Activated B cell treated with CpG ODN at 0.5 μM for 24 hours (primary cell): ENCODE data around the gene ECT2L. TPM values are rescaled to one million over a fixed set of nuclear protein-coding genes. Genes with fewer than 3 reads are reported as not detected.

Experiments
- ATAC-seq: fragments of 200-7000 bp; cut with Tn5 transposase; one replicate; pipeline ENCODE4 v1.10.0; 2021; ENCODE audit warnings: low read depth, mild to moderate bottlenecking, moderate library complexity
- CTCF ChIA-PET: fragments of 350-600 bp; sonication (Branson Sonifier 250); formaldehyde crosslinking; loops from one replicate; lab custom pipeline; 2021; ENCODE audit warnings: antibody characterized with exemption; lab: Charles Lee
- POLR2A ChIA-PET: fragments of 350-600 bp; sonication (Branson Sonifier 250); formaldehyde crosslinking; loops from one replicate; lab custom pipeline; 2021; ENCODE audit warnings: antibody characterized with exemption; lab: Charles Lee
- DNase-seq: peaks from one replicate; pipeline ENCODE4 v3.0.0; 2022
- H3K27ac Mint-ChIP-seq: one replicate; pipeline ENCODE4 v1.8.0; 2020; ENCODE audit warnings: mixed read lengths
- H3K27me3 Mint-ChIP-seq: one replicate; pipeline ENCODE4 v1.8.0; 2021; ENCODE audit warnings: mixed read lengths
- H3K36me3 Mint-ChIP-seq: one replicate; pipeline ENCODE4 v1.8.0; 2021; ENCODE audit warnings: low read depth, mixed read lengths
- H3K4me1 Mint-ChIP-seq: one replicate; pipeline ENCODE4 v1.8.0; 2021; ENCODE audit warnings: mixed read lengths
- H3K4me3 Mint-ChIP-seq: one replicate; pipeline ENCODE4 v1.8.0; 2020; ENCODE audit warnings: mild to moderate bottlenecking, mixed read lengths
- H3K9me3 Mint-ChIP-seq: one replicate; pipeline ENCODE4 v1.8.0; 2020; ENCODE audit warnings: mixed read lengths
- CTCF ChIP-seq: fragments of 200-600 bp; IDR thresholded peaks from one replicate; pipeline ENCODE4 v1.8.0; 2022; ENCODE audit warnings: antibody characterized with exemption, mild to moderate bottlenecking
- intact Hi-C: fragments of 100-400 bp; cut with micrococcal nuclease; formaldehyde crosslinking; loops from one replicate; pipeline ENCODE4 v1.15.1; 2024
- total RNA-seq: library from RNA; stranded (reverse); gene quantifications from 2 replicates; pipeline ENCODE4 v1.2.3, GENCODE V29; 2022

ECT2L gene
- total RNA-seq, 1 donor from 2014 or later = not detected

GRCh38 chr6:138864343-138864890 lies 68.5 kb downstream of the ECT2L start:
- no peak overlapping the region for H3K27ac Mint-ChIP-seq
- H3K4me3 Mint-ChIP-seq = no peak overlapping the region
- no peaks in the 10 kb centered on the region for H3K36me3 Mint-ChIP-seq
- intact Hi-C loops = no loop called here
- TF ChIP-seq CTCF = no peak
- ChIA-PET CTCF (no interaction called here), POLR2A (interaction anchor here (0.6 kb wide), 1 partner anchor 12 kb away, joined by 4 read pairs; no protein-coding TSS in a partner anchor)
- ATAC-seq (no peak), DNase-seq (no peak)
- H3K27me3 Mint-ChIP-seq = peaks cover 5% of the 10 kb centered on the region
- H3K9me3 Mint-ChIP-seq = no peaks in the 10 kb centered on the region
- peaks cover 4% of the 10 kb centered on the region for H3K4me1 Mint-ChIP-seq

GRCh38 chr6:138865480-138866109 lies 69.7 kb downstream of the ECT2L start:
- no peak overlapping the region for H3K4me3 Mint-ChIP-seq
- no peak for TF ChIP-seq CTCF
- ATAC-seq (no peak), DNase-seq (no peak)
- intact Hi-C loops = no loop called here
- POLR2A ChIA-PET = no interaction called here
- no peak overlapping the region for H3K27ac Mint-ChIP-seq
- CTCF ChIA-PET = interaction anchor here (0.5 kb wide), 1 partner anchor 124 kb away, joined by 3 read pairs; no protein-coding TSS in a partner anchor
- no peaks in the 10 kb centered on the region for H3K9me3 Mint-ChIP-seq
- no peaks in the 10 kb centered on the region for H3K36me3 Mint-ChIP-seq
- peaks cover 13% of the 10 kb centered on the region for H3K4me1 Mint-ChIP-seq
- peaks cover 5% of the 10 kb centered on the region for H3K27me3 Mint-ChIP-seq

- ChIA-PET CTCF (no interaction called here), POLR2A (no interaction called here)
- H3K4me3 Mint-ChIP-seq = no peak overlapping the region
- no peak for TF ChIP-seq CTCF
- ATAC-seq (no peak), DNase-seq (no peak)
- intact Hi-C loops = no loop called here
- H3K4me1 Mint-ChIP-seq = peaks cover 17% of the 10 kb centered on the region
- H3K36me3 Mint-ChIP-seq = no peaks in the 10 kb centered on the region
- H3K9me3 Mint-ChIP-seq = no peaks in the 10 kb centered on the region
- peak overlapping the region; percentile 38 for H3K27ac Mint-ChIP-seq
- no peaks in the 10 kb centered on the region for H3K27me3 Mint-ChIP-seq
Measured at GRCh38 chr6:138868181-138868580, 72.3 kb downstream of the ECT2L start.

- no peak for TF ChIP-seq CTCF
- H3K9me3 Mint-ChIP-seq = no peaks in the 10 kb centered on the region
- CTCF ChIA-PET = no interaction called here
- DNase-seq (no peak), ATAC-seq (no peak)
- no peaks in the 10 kb centered on the region for H3K27me3 Mint-ChIP-seq
- intact Hi-C loops = no loop called here
- H3K36me3 Mint-ChIP-seq = no peaks in the 10 kb centered on the region
- peaks cover 17% of the 10 kb centered on the region for H3K4me1 Mint-ChIP-seq
- no peak overlapping the region for H3K27ac Mint-ChIP-seq
- H3K4me3 Mint-ChIP-seq = no peak overlapping the region
- POLR2A ChIA-PET = no interaction called here
Measured at GRCh38 chr6:138869398-138869797, 73.5 kb downstream of the ECT2L start.

GRCh38 chr6:138873191-138873590 lies 77.3 kb downstream of the ECT2L start:
- Mint-ChIP-seq H3K9me3 (no peaks in the 10 kb centered on the region), H3K36me3 (no peaks in the 10 kb centered on the region), H3K27me3 (no peaks in the 10 kb centered on the region), H3K4me1 (peaks cover 13% of the 10 kb centered on the region), H3K4me3 (no peak overlapping the region), H3K27ac (no peak overlapping the region)
- CTCF ChIA-PET = no interaction called here
- no peak for TF ChIP-seq CTCF
- intact Hi-C loops = no loop called here
- DNase-seq (no peak), ATAC-seq (no peak)
- POLR2A ChIA-PET = no interaction called here
